ENCODE measurements around the gene BTBD2. TPM values are rescaled to one million over a fixed set of nuclear protein-coding genes. Genes with fewer than 3 reads are reported as not detected.

Gene BTBD2
- total and polyA plus RNA-seq, 10 of the 15 experiments (the other 5 are each of a cell fraction or from before 2014, with no cell fraction given), result 0.13 to 66.2 (median 10.4) TPM

- no peak for TF ChIP-seq REST (IDR thresholded peaks at IDR 0.05; ENCODE audit: low read depth, low read length)
Measured at GRCh38 chr19:2062389-2062729, 46.8 kb upstream of the BTBD2 start (continued).

GRCh38 chr19:2061495-2062388, 46.2 kb upstream of the BTBD2 start:
- peak overlapping the region; percentile 94 for H3K4me3 ChIP-seq
- CTCF ChIA-PET, result interaction anchor here (0.5 to 2.1 kb wide), 6 partner anchors 10 to 178 kb away, joined by 3 to 6 read pairs (median 4); partner anchors contain the start of gene MKNK2
- intact Hi-C loops (cut with micrococcal nuclease; ENCODE audit: unreplicated experiment) (loop anchor here (5.0 kb wide), 1 partner anchor 44 kb away; the partner anchor contains the start of gene BTBD2), in situ Hi-C loops (cut with MboI) (no loop called here)
- POLR2A ChIA-PET, result interaction anchor here (1.0 to 3.1 kb wide), 6 partner anchors 9 to 31 kb away, joined by 4 to 10 read pairs (median 6); no protein-coding TSS in a partner anchor
- RAD21 ChIA-PET (ENCODE audit: unreplicated experiment), result interaction anchor here (0.6 to 1.2 kb wide), 2 partner anchors 9 to 164 kb away, joined by 3 to 6 read pairs; no protein-coding TSS in a partner anchor
- peak overlapping the region; percentile 99 for H3K4me2 ChIP-seq (ENCODE audit: control insufficient read depth, insufficient read depth)
- BruUV-seq (replicated peaks), result TSS peak; percentile 95
- no peaks in the 10 kb centered on the region for H3K27me3 ChIP-seq (replicated peaks in 1 of 2; ENCODE audit: control insufficient read depth in 2 of 2, insufficient read depth in 2 of 2, low read length in 1 of 2)
- H2AFZ ChIP-seq (ENCODE audit: control insufficient read depth, low read depth, low read length), result peak overlapping the region; percentile 74
- no peaks in the 10 kb centered on the region for H3K9me3 ChIP-seq (replicated peaks; ENCODE audit: control insufficient read depth, insufficient read depth, low read length)
- no peaks in the 10 kb centered on the region for H3K36me3 ChIP-seq (ENCODE audit: control insufficient read depth in 2 of 2, insufficient read depth in 2 of 2, low read length in 1 of 2)
- SMC1A ChIA-PET (ENCODE audit: uncharacterized antibody, unreplicated experiment), result interaction anchor here (1.9 to 3.3 kb wide), 2 partner anchors 10 to 20 kb away, joined by 6 to 12 read pairs; no protein-coding TSS in a partner anchor
- ATAC-seq (peak; percentile 91), DNase-seq (ENCODE audit: low read depth, low spot score) (peak; percentile 86), FAIRE-seq (peak; percentile 86)
- H4K20me1 ChIP-seq (ENCODE audit: control insufficient read depth, insufficient read depth), result no peaks in the 10 kb centered on the region
- H3K27ac ChIP-seq (ENCODE audit: control insufficient read depth, insufficient read depth), result peak overlapping the region; percentile 98
- under 1% methylated on average over 47 of the region's 50 CpGs for WGBS (ENCODE audit: insufficient coverage, insufficient replicate concordance, low lambda C conversion rate, missing lambda C conversion rate)
- H3K79me2 ChIP-seq (ENCODE audit: control insufficient read depth, insufficient read depth, low read length), result peaks cover 14% of the 10 kb centered on the region
- H3K4me1 ChIP-seq (ENCODE audit: control insufficient read depth, insufficient read depth, low read length), result peaks cover 22% of the 10 kb centered on the region
- H3K9ac ChIP-seq (ENCODE audit: control insufficient read depth, insufficient read depth, low read length), result peak overlapping the region; percentile 97
- TF ChIP-seq MAX (IDR thresholded peaks at IDR 0.05; ENCODE audit: low read depth, low read length), result no peak
- no peak for TF ChIP-seq YBX1 (IDR thresholded peaks at IDR 0.05)
- TF ChIP-seq CBX3 (IDR thresholded peaks at IDR 0.05; ENCODE audit: borderline replicate concordance, low read depth), result no peak
- no peak for TF ChIP-seq SIX5 (IDR thresholded peaks at IDR 0.05; ENCODE audit: low read depth, low read length, severe bottlenecking)
- TF ChIP-seq RELA (IDR thresholded peaks at IDR 0.05; ENCODE audit: borderline replicate concordance, partially characterized antibody), result no peak
- TF ChIP-seq ZNF274 (IDR thresholded peaks at IDR 0.05; ENCODE audit: insufficient read depth, insufficient read length), result no peak
- TF ChIP-seq BMI1 (IDR thresholded peaks at IDR 0.05; ENCODE audit: borderline replicate concordance), result peak; percentile 91
- TF ChIP-seq SREBF2 (IDR thresholded peaks at IDR 0.05; ENCODE audit: low read length), result peak; percentile 69
- TF ChIP-seq STAT3 (IDR thresholded peaks at IDR 0.05; ENCODE audit: low read depth, low read length), result no peak
- no peak for TF ChIP-seq ZBTB33 (IDR thresholded peaks at IDR 0.05)
- TF ChIP-seq POLR2AphosphoS5 (IDR thresholded peaks at IDR 0.05; ENCODE audit: low read length), result peak; percentile 66; the same call in 1 of the 2 replicates
- TF ChIP-seq KDM1A (IDR thresholded peaks at IDR 0.05; ENCODE audit: borderline replicate concordance), result no peak
- TF ChIP-seq TAF1 (IDR thresholded peaks at IDR 0.05; ENCODE audit: borderline replicate concordance, low read depth, low read length), result no peak; the same call in 1 of the 2 replicates
- no peak for TF ChIP-seq KAT2A (conservative IDR thresholded peaks at IDR 0.05; ENCODE audit: control insufficient read depth, low read depth, low read length)
- TF ChIP-seq CHD1 (IDR thresholded peaks at IDR 0.05; ENCODE audit: low read depth, low read length), result no peak
- 0 out of 2 replicates have a peak, but pooled peaks have one; percentile 62 for TF ChIP-seq SMARCA5 (IDR thresholded peaks at IDR 0.05)
